ENCODE results near the gene PARN. TPM values are rescaled to one million over a fixed set of nuclear protein-coding genes. Genes with fewer than 3 reads are reported as not detected.
"Not testable (repeated sequence)": the region's sequence is repeated elsewhere in the genome, so short reads cannot be mapped to it uniquely, and the experiment has no call there.

The PARN gene
- total RNA-seq, 1 experiment from 2014 or later: 30.7 TPM

DNA sequence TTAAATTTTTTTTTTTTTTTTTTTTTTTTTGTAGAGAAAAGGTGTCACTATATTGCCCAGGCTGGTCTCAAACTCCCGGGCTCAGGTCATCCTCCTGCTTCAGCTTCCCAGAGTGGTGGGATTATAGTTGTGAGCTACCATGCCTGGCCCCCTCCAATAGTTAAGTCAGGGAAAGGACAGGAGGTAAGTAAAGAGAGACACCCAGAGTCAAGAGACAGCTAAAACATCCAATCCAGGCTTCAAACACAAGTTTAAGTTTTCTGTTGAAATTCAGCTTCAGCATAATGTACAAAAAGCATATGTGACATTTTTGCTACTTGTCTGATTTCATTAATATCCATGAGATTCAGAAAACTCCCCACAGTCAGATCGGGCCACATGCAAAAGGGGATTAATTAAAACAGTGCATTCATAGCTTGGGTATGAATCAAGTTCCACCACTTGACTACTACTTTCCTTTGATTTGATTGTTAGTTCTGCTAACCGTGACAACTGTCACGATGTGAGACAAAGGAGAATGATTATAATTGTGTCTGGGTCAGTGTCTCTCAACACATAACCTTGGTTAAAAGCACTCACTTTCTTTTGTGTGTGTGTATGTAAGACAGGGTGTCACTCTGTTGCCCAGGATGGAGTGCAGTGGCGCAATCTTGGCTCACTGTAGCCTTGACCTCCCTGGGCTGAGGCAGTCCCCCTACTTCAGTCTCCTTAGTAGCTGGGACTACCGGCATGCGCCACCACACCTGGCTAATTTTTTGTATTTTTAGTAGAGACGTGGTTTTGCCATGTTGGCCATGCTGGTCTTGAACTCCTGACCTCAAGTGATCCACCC lies 184.9 kb downstream of the PARN start:
- POLR2A ChIA-PET: no interaction called here
- intact Hi-C loops (cut with micrococcal nuclease; ENCODE audit: unreplicated experiment): no loop called here
- H3K27me3 ChIP-seq (replicated peaks; ENCODE audit: control insufficient read depth, insufficient read depth, low read length): no peaks in the 10 kb centered on the region

GRCh38 chr16:14441533-14441932 lies 188.5 kb downstream of the PARN start:
- H3K9me3 Mint-ChIP-seq (ENCODE audit: unreplicated experiment); CTCF ChIA-PET; intact Hi-C loops (cut with micrococcal nuclease; ENCODE audit: unreplicated experiment); H3K4me3 Mint-ChIP-seq (ENCODE audit: unreplicated experiment); H3K27me3 ChIP-seq (replicated peaks; ENCODE audit: control insufficient read depth, insufficient read depth, low read length); H3K4me1 Mint-ChIP-seq (ENCODE audit: low read depth, unreplicated experiment); BruUV-seq (replicated peaks); H3K36me3 Mint-ChIP-seq (ENCODE audit: insufficient read depth, unreplicated experiment); H3K4me1 ChIP-seq; H3K27ac Mint-ChIP-seq (ENCODE audit: unreplicated experiment); H3K9me3 ChIP-seq; DNase-seq; POLR2A ChIA-PET; H3K27me3 Mint-ChIP-seq (ENCODE audit: insufficient read depth, unreplicated experiment); H3K4me3 ChIP-seq (ENCODE audit: low read depth, low read length); H3K36me3 ChIP-seq (ENCODE audit: control insufficient read depth, insufficient read depth, low read length): not testable (repeated sequence)

More for the DNA sequence above, 184.9 kb downstream of the PARN start:
- Histone ChIP-seq H3K4me1 (no peaks in the 10 kb centered on the region), H3K4me3 (ENCODE audit: low read depth, low read length) (no peak overlapping the region), H3K36me3 (ENCODE audit: control insufficient read depth, insufficient read depth, low read length) (no peaks in the 10 kb centered on the region), H3K9me3 (no peaks in the 10 kb centered on the region)
- CTCF ChIA-PET: interaction anchor here (0.6 to 1.2 kb wide), 3 partner anchors 118 to 196 kb away, joined by 3 to 5 read pairs (median 4); no protein-coding TSS in a partner anchor
- no TSS peak for BruUV-seq (replicated peaks)
- no peaks in the 10 kb centered on the region for H3K27me3 Mint-ChIP-seq (ENCODE audit: insufficient read depth, unreplicated experiment)
- peaks cover 7% of the 10 kb centered on the region for H3K4me1 Mint-ChIP-seq (ENCODE audit: low read depth, unreplicated experiment)
- TF ChIP-seq CTCF (IDR thresholded peaks at IDR 0.05; ENCODE audit: insufficient read depth in 1 of 2, low read depth in 1 of 2, low read length in 1 of 2, severe bottlenecking in 1 of 2, unreplicated experiment in 1 of 2): no peak
- H3K4me3 Mint-ChIP-seq (ENCODE audit: unreplicated experiment): no peak overlapping the region
- H3K27ac Mint-ChIP-seq (ENCODE audit: unreplicated experiment): no peak overlapping the region
- DNase-seq: no peak
- no peaks in the 10 kb centered on the region for H3K9me3 Mint-ChIP-seq (ENCODE audit: unreplicated experiment)
- H3K36me3 Mint-ChIP-seq (ENCODE audit: insufficient read depth, unreplicated experiment): no peaks in the 10 kb centered on the region

- CTCF ChIA-PET: no interaction called here
- no peak overlapping the region for H3K4me3 Mint-ChIP-seq (ENCODE audit: unreplicated experiment)
- no TSS peak for BruUV-seq (replicated peaks)
Measured at GRCh38 chr16:14438256-14438655, 191.8 kb downstream of the PARN start.

More at GRCh38 chr16:14438256-14438655, 191.8 kb downstream of the PARN start:
- Mint-ChIP-seq H3K27ac (ENCODE audit: unreplicated experiment) (no peak overlapping the region), H3K27me3 (ENCODE audit: insufficient read depth, unreplicated experiment) (no peaks in the 10 kb centered on the region), H3K36me3 (ENCODE audit: insufficient read depth, unreplicated experiment) (peaks cover 16% of the 10 kb centered on the region), H3K9me3 (ENCODE audit: unreplicated experiment) (no peaks in the 10 kb centered on the region), H3K4me1 (ENCODE audit: low read depth, unreplicated experiment) (no peaks in the 10 kb centered on the region)
- POLR2A ChIA-PET: no interaction called here
- no peak for TF ChIP-seq CTCF (IDR thresholded peaks at IDR 0.05; ENCODE audit: insufficient read depth in 1 of 2, low read depth in 1 of 2, low read length in 1 of 2, severe bottlenecking in 1 of 2, unreplicated experiment in 1 of 2)
- Histone ChIP-seq H3K27me3 (replicated peaks; ENCODE audit: control insufficient read depth, insufficient read depth, low read length) (no peaks in the 10 kb centered on the region), H3K9me3 (no peaks in the 10 kb centered on the region), H3K36me3 (ENCODE audit: control insufficient read depth, insufficient read depth, low read length) (no peaks in the 10 kb centered on the region), H3K4me3 (ENCODE audit: low read depth, low read length) (no peak overlapping the region), H3K4me1 (no peaks in the 10 kb centered on the region)
- no peak for DNase-seq
- intact Hi-C loops (cut with micrococcal nuclease; ENCODE audit: unreplicated experiment): no loop called here

Measured in Caco-2 (cell line).